Activated gamma-delta T cell treated with Interleukin-2 at 50 U/mL for 16 hours (primary cell): ENCODE results near the gene WDR74.

ENCODE experiments used
- DNase-seq: peaks from one replicate; pipeline ENCODE4 v3.0.0-alpha.2; 2020

WDR74 gene

GRCh38 chr11:62791501-62792201 lies 47.7 kb downstream of the WDR74 start, which contains the start of gene TMEM223:
Gene TMEM223 (minus strand): TSS chr11:62792006. CDS start chr11:62791994, 12 bp downstream.
- DNase-seq = peak; percentile 91

GRCh38 chr11:62789576-62789975 lies 49.8 kb downstream of the WDR74 start:
- no peak for DNase-seq

- no peak for DNase-seq
These were observed 50.4 kb downstream of the WDR74 start for GRCh38 chr11:62788991-62789390.

- peak; percentile 99 for DNase-seq
These were observed 52.2 kb downstream of the WDR74 start, which contains the start of gene TMEM179B for GRCh38 chr11:62787005-62787759. Gene TMEM179B (plus strand): TSS chr11:62787402. CDS start chr11:62787432, 30 bp downstream.

- DNase-seq = peak; percentile 87
These were observed 52.9 kb downstream of the WDR74 start for GRCh38 chr11:62786318-62787004.
